SK-N-SH (cell line): Measurements from ENCODE around the gene MSL3B.

ENCODE experiments used
- CTCF ChIA-PET: fragments of 300-600, 350-600 bp; formaldehyde crosslinking; extraction: SDS; loops from one replicate; lab custom pipeline; 2021; lab: Yijun Ruan, JAX
- POLR2A ChIA-PET: fragments of 350-600 bp; sonication (Branson Sonifier 250); formaldehyde crosslinking; extraction: SDS; loops from one replicate; lab custom pipeline; 2020; ENCODE audit warnings: antibody characterized with exemption, inconsistent platforms; lab: Yijun Ruan, JAX
- DNase-seq: peaks from one replicate; pipeline ENCODE4 v3.0.0; 2012
- H2AFZ ChIP-seq: fragments of 200-600 bp; sonication (generic); 2 replicates; pipeline ENCODE4 v1.8.1; 2016; ENCODE audit warnings: antibody characterized with exemption, mild to moderate bottlenecking, low read depth
- H3F3A ChIP-seq: fragments of 200-600 bp; sonication (generic); replicated peaks from 2 replicates; pipeline ENCODE3; 2016; ENCODE audit warnings: antibody characterized with exemption, mild to moderate bottlenecking; ENCODE audit not compliant: insufficient read depth
- H3K27ac ChIP-seq, 2 experiments: fragments of 200-500 bp in 1 of 2; fragments of 200-600 bp in 1 of 2; sonication (Bioruptor generic) in 1 of 2; sonication (generic), shearing (Covaris generic) in 1 of 2; 2 replicates each; pipeline versions ENCODE4 v1.5.1 to v1.6.1; 2014 to 2016; ENCODE audit warnings: low read depth in 2 of 2, inconsistent platforms in 1 of 2, low read length in 1 of 2, mild to moderate bottlenecking in 1 of 2, mixed read lengths in 1 of 2
- H3K27me3 ChIP-seq: fragments of 200-600 bp; sonication (generic), shearing (Covaris generic); 2 replicates; pipeline ENCODE4 v1.6.1; 2016; ENCODE audit warnings: mixed run types; ENCODE audit not compliant: insufficient read depth
- H3K36me3 ChIP-seq, 2 experiments: fragments of 200-500 bp in 1 of 2; fragments of 200-600 bp in 1 of 2; sonication (Bioruptor generic) in 1 of 2; sonication (generic) in 1 of 2; replicated peaks in 1 of 2; 2 replicates each; pipeline versions ENCODE3 to v1.5.1; 2014 to 2016; ENCODE audit warnings: low read length in 1 of 2, mild to moderate bottlenecking in 1 of 2; ENCODE audit not compliant: insufficient read depth in 2 of 2, control insufficient read depth in 1 of 2
- H3K4me1 ChIP-seq, 2 experiments: fragments of 200-500 bp in 1 of 2; fragments of 200-600 bp in 1 of 2; sonication (Bioruptor generic) in 1 of 2; sonication (generic), shearing (Covaris generic) in 1 of 2; 2 replicates each; pipeline versions ENCODE4 v1.5.1 to v1.6.1; 2014 to 2016; ENCODE audit warnings: low read depth in 1 of 2, low read length in 1 of 2, mixed run types in 1 of 2; ENCODE audit not compliant: insufficient read depth in 2 of 2, control insufficient read depth in 1 of 2
- H3K4me2 ChIP-seq: fragments of 200-600 bp; sonication (generic), shearing (Covaris generic); 2 replicates; pipeline ENCODE4 v1.6.1; 2017; ENCODE audit warnings: mixed run types
- H3K4me3 ChIP-seq, 2 experiments: fragments of 200-500 bp in 1 of 2; fragments of 200-600 bp in 1 of 2; sonication (Bioruptor generic) in 1 of 2; sonication (generic), shearing (Covaris generic) in 1 of 2; 2 replicates each; pipeline versions ENCODE4 v1.5.1 to v1.8.1; 2014 to 2016; ENCODE audit warnings: low read depth in 2 of 2, inconsistent platforms in 1 of 2, low read length in 1 of 2, mild to moderate bottlenecking in 1 of 2, mixed read lengths in 1 of 2, moderate library complexity in 1 of 2
- H3K79me2 ChIP-seq: fragments of 200-600 bp; sonication (generic); 2 replicates; pipeline ENCODE4 v1.8.1; 2017; ENCODE audit warnings: mild to moderate bottlenecking; ENCODE audit not compliant: insufficient read depth
- H3K9ac ChIP-seq: fragments of 200-600 bp; sonication (generic); 2 replicates; pipeline ENCODE4 v1.6.1; 2017; ENCODE audit warnings: mixed run types
- H3K9me2 ChIP-seq: fragments of 200-600 bp; sonication (generic); 2 replicates; pipeline ENCODE4 v1.6.1; 2017; ENCODE audit warnings: mixed run types
- H3K9me3 ChIP-seq: fragments of 200-600 bp; sonication (generic); 2 replicates; pipeline ENCODE4 v1.6.1; 2017; ENCODE audit warnings: mixed run types, mild to moderate bottlenecking, moderate library complexity
- H4K20me1 ChIP-seq: fragments of 200-600 bp; sonication (generic); 2 replicates; pipeline ENCODE4 v1.6.1; 2017; ENCODE audit warnings: mild to moderate bottlenecking, mixed run types; ENCODE audit not compliant: insufficient read depth
- CHD2 ChIP-seq: fragments of 150-350 bp; IDR thresholded peaks from 2 replicates; pipeline ENCODE4 v1.6.1; 2018; ENCODE audit warnings: low read length; ENCODE audit not compliant: partially characterized antibody
- EZH2phosphoT487 ChIP-seq: fragments of 200-600 bp; sonication (generic); IDR thresholded peaks from 2 replicates; pipeline ENCODE4 v1.6.1; 2017; ENCODE audit warnings: low read depth, mixed run types, mild to moderate bottlenecking, antibody characterized with exemption, moderate library complexity, borderline replicate concordance
- FOSL2 ChIP-seq: IDR thresholded peaks from 2 replicates; pipeline ENCODE4 v1.4.0; 2012; ENCODE audit warnings: low read depth, mild to moderate bottlenecking, moderate library complexity, borderline replicate concordance
- GABPA ChIP-seq: IDR thresholded peaks from 2 replicates; pipeline ENCODE4 v1.4.0; 2012; ENCODE audit warnings: low read depth, mild to moderate bottlenecking
- GATA2 ChIP-seq: sonication (generic); formaldehyde crosslinking; IDR thresholded peaks from 2 replicates; pipeline ENCODE4 v1.5.0; 2020; ENCODE audit warnings: mild to moderate bottlenecking, missing genetic modification reagents
- MAX ChIP-seq: IDR thresholded peaks from 2 replicates; pipeline ENCODE4 v1.4.0; 2012; ENCODE audit warnings: low read depth
- NFIC ChIP-seq: IDR thresholded peaks from 2 replicates; pipeline ENCODE4 v1.4.0; 2012; ENCODE audit warnings: borderline replicate concordance
- RCOR1 ChIP-seq: fragments of 150-350 bp; IDR thresholded peaks from 2 replicates; pipeline ENCODE4 v1.6.1; 2017; ENCODE audit warnings: antibody characterized with exemption, low read length
- REST ChIP-seq: IDR thresholded peaks from 2 replicates; pipeline ENCODE4 v1.6.1; 2012; ENCODE audit warnings: mild to moderate bottlenecking, low read depth, low read length, moderate library complexity
- SMC3 ChIP-seq: IDR thresholded peaks from 2 replicates; pipeline ENCODE4 v1.6.1; 2012; ENCODE audit warnings: low read depth, low read length, improper control_type of control experiment
- TAF1 ChIP-seq: IDR thresholded peaks from 2 replicates; pipeline ENCODE4 v1.6.1; 2012; ENCODE audit warnings: low read depth, mild to moderate bottlenecking, low read length, moderate library complexity, borderline replicate concordance
- TCF12 ChIP-seq: IDR thresholded peaks from 2 replicates; pipeline ENCODE4 v1.4.0; 2012
- TEAD4 ChIP-seq: IDR thresholded peaks from 2 replicates; pipeline ENCODE4 v1.4.0; 2012; ENCODE audit warnings: mild to moderate bottlenecking, borderline replicate concordance; ENCODE audit not compliant: insufficient read depth
- WGBS: methylation state at CpG from one replicate; pipeline ENCODE4 v1.1.6; 2017; ENCODE audit warnings: low lambda C conversion rate; 5-methylcytosine and 5-hydroxymethylcytosine counted together

MSL3B gene

GRCh38 chr2:233850745-233851144 lies 17.4 kb downstream of the MSL3B start (continued):
- TF ChIP-seq CHD2, result no peak
- TF ChIP-seq GATA2 (CRISPR knock-in tag), result no peak
- no peak for TF ChIP-seq GABPA
- no peak for TF ChIP-seq NFIC
- TF ChIP-seq SMC3, result no peak
- no peak for TF ChIP-seq EZH2phosphoT487

DNA sequence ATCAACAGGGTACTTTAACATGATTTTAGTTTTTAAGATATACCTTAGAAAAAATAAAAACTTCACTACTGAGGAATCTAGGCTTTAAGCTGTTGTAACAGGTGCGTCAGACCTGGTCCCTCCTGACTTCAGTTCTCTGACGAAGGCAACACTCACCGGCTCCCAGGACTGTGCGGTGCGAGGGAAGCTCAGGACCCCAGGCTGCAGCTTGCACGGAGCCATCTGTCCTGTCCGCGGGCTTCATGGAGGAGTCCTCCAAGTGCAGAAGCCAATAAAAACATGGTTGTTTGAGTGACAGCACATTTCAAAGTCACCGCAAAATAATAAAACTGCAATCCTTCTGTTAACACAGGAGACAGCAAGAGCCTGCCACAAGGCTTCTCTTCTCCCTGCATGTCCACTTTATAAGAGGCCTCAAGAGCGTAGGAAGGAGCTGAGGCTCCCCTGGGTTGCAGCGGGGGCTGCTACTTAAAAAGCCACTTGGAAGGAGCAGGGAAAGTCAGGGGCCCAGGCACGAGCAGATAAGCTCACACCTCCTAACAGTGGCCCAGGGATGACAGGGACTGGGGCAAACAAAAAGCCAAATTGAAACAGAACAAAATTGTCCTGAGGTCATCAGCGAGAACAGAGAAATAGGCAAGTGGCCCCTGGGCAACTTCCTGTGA lies 18.4 kb downstream of the MSL3B start:
- peaks cover 96% of the 10 kb centered on the region for H3K79me2 ChIP-seq
- no peak overlapping the region for H2AFZ ChIP-seq
- H3K9ac ChIP-seq, result no peak overlapping the region
- H3K4me1 ChIP-seq, result peaks cover 11 to 27% of the 10 kb centered on the region in 2 experiments; a peak in 2 of 4 replicates
- peaks cover 28% of the 10 kb centered on the region; the same call in 1 of the 2 replicates for H4K20me1 ChIP-seq
- no peaks in the 10 kb centered on the region for H3K9me2 ChIP-seq
- no peak for DNase-seq
- no peaks in the 10 kb centered on the region for H3K9me3 ChIP-seq
- ChIA-PET POLR2A (no interaction called here), CTCF (interaction anchor here (0.8 kb wide), 1 partner anchor 15 kb away, joined by 3 read pairs; no protein-coding TSS in a partner anchor)
- no peaks in the 10 kb centered on the region for H3K27me3 ChIP-seq
- H3K4me3 ChIP-seq, result no peak overlapping the region
- H3F3A ChIP-seq, result peaks cover 3% of the 10 kb centered on the region
- WGBS, result 97% methylated on average over 13 of the region's 13 CpGs
- TF ChIP-seq TAF1 (no peak), TEAD4 (no peak), RCOR1 (no peak), REST (no peak), MAX (no peak), TCF12 (no peak), FOSL2 (no peak)
- H3K27ac ChIP-seq, result no peak overlapping the region
- H3K4me2 ChIP-seq, result no peak overlapping the region
- H3K36me3 ChIP-seq, result peaks cover 21 to 37% of the 10 kb centered on the region in 2 experiments
